ENCODE data around the gene PIEZO2.

- TF ChIP-seq YY1 (IDR thresholded peaks at IDR 0.05; ENCODE audit: insufficient read depth, insufficient read length) (no peak), SUZ12 (IDR thresholded peaks at IDR 0.05; ENCODE audit: extremely low read depth, insufficient read depth, insufficient read length) (no peak)
These were observed 290.9 kb downstream of the PIEZO2 start for GRCh38 chr18:10858477-10858876.

Data from NT2/D1 (cell line).